ENCODE data around the gene RBL2. TPM values are rescaled to one million over a fixed set of nuclear protein-coding genes. Genes with fewer than 3 reads are reported as not detected.

Gene RBL2
- total and polyA plus RNA-seq, 2 donors (not counting 1 experiment from before 2014, with no cell fraction given), result 70.7 to 171 TPM

DNA sequence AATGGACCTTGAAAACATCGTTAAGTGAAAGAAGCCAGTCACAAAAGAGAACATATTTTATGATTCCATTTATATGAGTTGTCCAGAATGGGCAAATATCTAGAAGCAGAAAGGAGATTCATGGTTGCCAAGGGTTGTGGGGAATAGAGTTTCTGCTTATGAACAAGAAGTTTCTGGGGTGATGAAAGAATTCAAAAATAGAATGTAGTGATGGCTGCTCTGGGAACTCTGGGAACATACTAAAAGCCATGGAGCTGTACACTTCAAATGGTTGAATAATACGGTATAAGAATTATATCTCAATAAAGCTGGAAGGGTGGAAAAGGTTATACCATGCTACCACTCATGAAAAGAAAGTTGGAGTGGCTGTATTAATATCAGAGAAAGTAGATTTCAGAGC is 50.3 kb downstream of the RBL2 start:
- H3K9me3 ChIP-seq (ENCODE audit: control extremely low read depth in 1 of 3, control insufficient read depth in 2 of 3, insufficient read depth in 1 of 3, low read length in 2 of 3), result peaks cover 2 to 10% (median 9%) of the 10 kb centered on the region in 3 donors
- no peak overlapping the region for H3K4me3 ChIP-seq (ENCODE audit: control extremely low read depth in 1 of 5, extremely low read depth in 1 of 5, insufficient read depth in 1 of 5, low read depth in 2 of 5, low read length in 4 of 5)
- ChIA-PET POLR2A (no interaction called here), CTCF (no interaction called here)
- no CpG with 5 or more reads among the region's 2 CpGs for WGBS (ENCODE audit: insufficient coverage)
- Mint-ChIP-seq H3K27ac (no peak overlapping the region), H3K4me1 (no peaks in the 10 kb centered on the region), H3K9me3 (ENCODE audit: insufficient read depth) (peaks cover 4% of the 10 kb centered on the region), H3K27me3 (no peaks in the 10 kb centered on the region), H3K4me3 (no peak overlapping the region)
- intact Hi-C loops (cut with micrococcal nuclease), result no loop called here
- H3K4me1 ChIP-seq (ENCODE audit: control insufficient read depth in 2 of 2, insufficient read depth in 2 of 2, low read length in 2 of 2), result no peaks in the 10 kb centered on the region
- ATAC-seq (ENCODE audit: low read depth), result no peak
- H3K79me2 ChIP-seq (ENCODE audit: control insufficient read depth, insufficient read depth, low read length), result no peaks in the 10 kb centered on the region
- H3K27me3 ChIP-seq (replicated peaks in 1 of 4; ENCODE audit: control extremely low read depth in 1 of 4, control insufficient read depth in 3 of 4, insufficient read depth in 4 of 4, low read length in 3 of 4), result no peaks in the 10 kb centered on the region
- no peaks in the 10 kb centered on the region for H4K20me1 ChIP-seq (ENCODE audit: control insufficient read depth, insufficient read depth, low read length, poor library complexity, severe bottlenecking)
- no peak overlapping the region for H3K9ac ChIP-seq (ENCODE audit: low read length)
- H2AFZ ChIP-seq (ENCODE audit: insufficient read depth, low read depth, low read length, poor library complexity, severe bottlenecking), result no peak overlapping the region
- no peak for TF ChIP-seq EZH2 (IDR thresholded peaks at IDR 0.05; ENCODE audit: borderline replicate concordance, insufficient read depth, low read depth, low read length, poor library complexity, severe bottlenecking)
- TF ChIP-seq, protein P1, sequence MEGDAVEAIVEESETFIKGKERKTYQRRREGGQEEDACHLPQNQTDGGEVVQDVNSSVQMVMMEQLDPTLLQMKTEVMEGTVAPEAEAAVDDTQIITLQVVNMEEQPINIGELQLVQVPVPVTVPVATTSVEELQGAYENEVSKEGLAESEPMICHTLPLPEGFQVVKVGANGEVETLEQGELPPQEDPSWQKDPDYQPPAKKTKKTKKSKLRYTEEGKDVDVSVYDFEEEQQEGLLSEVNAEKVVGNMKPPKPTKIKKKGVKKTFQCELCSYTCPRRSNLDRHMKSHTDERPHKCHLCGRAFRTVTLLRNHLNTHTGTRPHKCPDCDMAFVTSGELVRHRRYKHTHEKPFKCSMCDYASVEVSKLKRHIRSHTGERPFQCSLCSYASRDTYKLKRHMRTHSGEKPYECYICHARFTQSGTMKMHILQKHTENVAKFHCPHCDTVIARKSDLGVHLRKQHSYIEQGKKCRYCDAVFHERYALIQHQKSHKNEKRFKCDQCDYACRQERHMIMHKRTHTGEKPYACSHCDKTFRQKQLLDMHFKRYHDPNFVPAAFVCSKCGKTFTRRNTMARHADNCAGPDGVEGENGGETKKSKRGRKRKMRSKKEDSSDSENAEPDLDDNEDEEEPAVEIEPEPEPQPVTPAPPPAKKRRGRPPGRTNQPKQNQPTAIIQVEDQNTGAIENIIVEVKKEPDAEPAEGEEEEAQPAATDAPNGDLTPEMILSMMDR (IDR thresholded peaks at IDR 0.05), result no peak
- DNase-seq, result no peak
- no peak overlapping the region for H3K27ac ChIP-seq (ENCODE audit: low read length in 2 of 2)
- H3K4me2 ChIP-seq (replicated peaks; ENCODE audit: low read depth, low read length, poor library complexity, severe bottlenecking), result no peak overlapping the region
- H3K36me3 ChIP-seq (replicated peaks in 1 of 2; ENCODE audit: control extremely low read depth in 1 of 2, control insufficient read depth in 1 of 2, extremely low read depth in 1 of 2, insufficient read depth in 2 of 2, low read length in 1 of 2), result peaks cover 17 to 88% of the 10 kb centered on the region in 2 experiments

DNA sequence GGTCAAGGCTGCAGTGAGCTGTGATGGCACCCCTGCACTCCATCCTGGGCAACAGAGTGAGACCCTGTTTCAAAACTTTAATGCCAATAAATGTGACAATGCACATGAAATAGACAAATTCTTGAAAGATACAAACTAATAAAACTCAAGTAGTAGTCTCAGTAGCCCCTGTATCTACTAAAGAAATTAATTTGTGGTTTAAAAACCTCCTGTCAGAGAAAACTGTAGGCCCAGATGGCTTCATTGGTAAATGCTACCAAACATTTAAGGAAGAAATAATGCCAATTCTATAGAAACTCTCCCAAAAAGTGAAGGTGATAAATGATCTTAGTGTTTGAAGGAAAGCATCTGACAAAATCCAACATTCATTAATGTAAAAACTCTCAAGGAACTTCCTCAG is 52.0 kb downstream of the RBL2 start:
- no peak for TF ChIP-seq EZH2 (IDR thresholded peaks at IDR 0.05; ENCODE audit: borderline replicate concordance, insufficient read depth, low read depth, low read length, poor library complexity, severe bottlenecking)
- TF ChIP-seq, protein P1 (IDR thresholded peaks at IDR 0.05), result no peak
- no peak overlapping the region for H3K4me3 Mint-ChIP-seq
- no peak for ATAC-seq (ENCODE audit: low read depth)
- no peak overlapping the region for H2AFZ ChIP-seq (ENCODE audit: insufficient read depth, low read depth, low read length, poor library complexity, severe bottlenecking)
- POLR2A ChIA-PET, result interaction anchor here (1.1 kb wide), 1 partner anchor 51 kb away, joined by 3 read pairs; no protein-coding TSS in a partner anchor
- no peaks in the 10 kb centered on the region for H3K27me3 ChIP-seq (replicated peaks in 1 of 4; ENCODE audit: control extremely low read depth in 1 of 4, control insufficient read depth in 3 of 4, insufficient read depth in 4 of 4, low read length in 3 of 4)
- no peaks in the 10 kb centered on the region for H3K4me1 Mint-ChIP-seq
- H3K79me2 ChIP-seq (ENCODE audit: control insufficient read depth, insufficient read depth, low read length), result no peaks in the 10 kb centered on the region
- H3K27ac Mint-ChIP-seq, result no peak overlapping the region
- H3K4me2 ChIP-seq (replicated peaks; ENCODE audit: low read depth, low read length, poor library complexity, severe bottlenecking), result no peak overlapping the region
- H3K9me3 ChIP-seq (ENCODE audit: control extremely low read depth in 1 of 3, control insufficient read depth in 2 of 3, insufficient read depth in 1 of 3, low read length in 2 of 3), result peaks cover 2 to 10% (median 9%) of the 10 kb centered on the region in 3 donors
- H3K36me3 ChIP-seq (replicated peaks in 1 of 2; ENCODE audit: control extremely low read depth in 1 of 2, control insufficient read depth in 1 of 2, extremely low read depth in 1 of 2, insufficient read depth in 2 of 2, low read length in 1 of 2), result peaks cover 16 to 85% of the 10 kb centered on the region in 2 experiments
- no peaks in the 10 kb centered on the region for H4K20me1 ChIP-seq (ENCODE audit: control insufficient read depth, insufficient read depth, low read length, poor library complexity, severe bottlenecking)
- H3K4me1 ChIP-seq (ENCODE audit: control insufficient read depth in 2 of 2, insufficient read depth in 2 of 2, low read length in 2 of 2), result no peaks in the 10 kb centered on the region
- no peak overlapping the region for H3K27ac ChIP-seq (ENCODE audit: low read length in 2 of 2)
- CTCF ChIA-PET, result interaction anchor here (1.3 kb wide), 1 partner anchor 10 kb away, joined by 3 read pairs; no protein-coding TSS in a partner anchor
- no peaks in the 10 kb centered on the region for H3K27me3 Mint-ChIP-seq
- peaks cover 4% of the 10 kb centered on the region for H3K9me3 Mint-ChIP-seq (ENCODE audit: insufficient read depth)
- intact Hi-C loops (cut with micrococcal nuclease), result no loop called here
- H3K4me3 ChIP-seq (ENCODE audit: control extremely low read depth in 1 of 5, extremely low read depth in 1 of 5, insufficient read depth in 1 of 5, low read depth in 2 of 5, low read length in 4 of 5), result no peak overlapping the region
- DNase-seq, result no peak
- no peak overlapping the region for H3K9ac ChIP-seq (ENCODE audit: low read length)

Data from B cell (primary cell).